Measurements from ENCODE around the gene ACSL5.

DNA sequence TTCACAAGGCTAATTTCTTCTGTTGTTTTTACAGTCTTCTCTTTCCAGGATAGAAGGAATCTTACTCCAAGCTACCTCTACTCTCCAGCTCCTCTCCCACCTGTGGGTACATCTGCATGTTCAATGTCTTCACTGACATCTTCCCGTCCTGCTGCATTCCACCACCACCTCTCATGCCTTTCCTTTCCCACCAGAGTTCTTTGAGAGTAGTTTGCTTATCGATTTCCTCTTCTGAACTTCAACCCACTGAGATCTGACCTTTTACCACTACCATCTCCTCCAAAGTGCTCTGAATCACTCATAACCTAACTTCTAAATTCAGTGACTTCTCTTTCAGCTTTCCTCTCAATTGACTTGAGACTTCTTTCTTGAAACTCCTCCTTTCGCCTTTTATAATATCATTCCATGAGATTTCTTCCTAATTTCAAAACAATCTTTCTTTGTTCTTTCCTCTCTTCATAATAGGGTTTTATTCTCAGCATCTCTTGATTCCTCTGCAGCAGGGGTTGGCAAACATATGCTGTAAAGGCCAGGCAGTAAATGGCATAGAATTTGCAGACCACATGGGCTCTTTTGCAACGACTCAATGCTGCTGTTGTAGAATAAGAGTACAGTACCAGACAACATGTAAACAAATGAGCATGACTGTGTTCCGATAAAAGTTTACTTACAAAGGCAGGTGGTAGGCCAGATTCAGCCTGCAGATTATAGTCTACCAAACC, 22.1 kb downstream of the ACSL5 start:
- TF ChIP-seq, protein P1, sequence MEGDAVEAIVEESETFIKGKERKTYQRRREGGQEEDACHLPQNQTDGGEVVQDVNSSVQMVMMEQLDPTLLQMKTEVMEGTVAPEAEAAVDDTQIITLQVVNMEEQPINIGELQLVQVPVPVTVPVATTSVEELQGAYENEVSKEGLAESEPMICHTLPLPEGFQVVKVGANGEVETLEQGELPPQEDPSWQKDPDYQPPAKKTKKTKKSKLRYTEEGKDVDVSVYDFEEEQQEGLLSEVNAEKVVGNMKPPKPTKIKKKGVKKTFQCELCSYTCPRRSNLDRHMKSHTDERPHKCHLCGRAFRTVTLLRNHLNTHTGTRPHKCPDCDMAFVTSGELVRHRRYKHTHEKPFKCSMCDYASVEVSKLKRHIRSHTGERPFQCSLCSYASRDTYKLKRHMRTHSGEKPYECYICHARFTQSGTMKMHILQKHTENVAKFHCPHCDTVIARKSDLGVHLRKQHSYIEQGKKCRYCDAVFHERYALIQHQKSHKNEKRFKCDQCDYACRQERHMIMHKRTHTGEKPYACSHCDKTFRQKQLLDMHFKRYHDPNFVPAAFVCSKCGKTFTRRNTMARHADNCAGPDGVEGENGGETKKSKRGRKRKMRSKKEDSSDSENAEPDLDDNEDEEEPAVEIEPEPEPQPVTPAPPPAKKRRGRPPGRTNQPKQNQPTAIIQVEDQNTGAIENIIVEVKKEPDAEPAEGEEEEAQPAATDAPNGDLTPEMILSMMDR (IDR thresholded peaks at IDR 0.05; ENCODE audit: low read depth, low read length, missing input control), result no peak
- TF ChIP-seq, protein P2, sequence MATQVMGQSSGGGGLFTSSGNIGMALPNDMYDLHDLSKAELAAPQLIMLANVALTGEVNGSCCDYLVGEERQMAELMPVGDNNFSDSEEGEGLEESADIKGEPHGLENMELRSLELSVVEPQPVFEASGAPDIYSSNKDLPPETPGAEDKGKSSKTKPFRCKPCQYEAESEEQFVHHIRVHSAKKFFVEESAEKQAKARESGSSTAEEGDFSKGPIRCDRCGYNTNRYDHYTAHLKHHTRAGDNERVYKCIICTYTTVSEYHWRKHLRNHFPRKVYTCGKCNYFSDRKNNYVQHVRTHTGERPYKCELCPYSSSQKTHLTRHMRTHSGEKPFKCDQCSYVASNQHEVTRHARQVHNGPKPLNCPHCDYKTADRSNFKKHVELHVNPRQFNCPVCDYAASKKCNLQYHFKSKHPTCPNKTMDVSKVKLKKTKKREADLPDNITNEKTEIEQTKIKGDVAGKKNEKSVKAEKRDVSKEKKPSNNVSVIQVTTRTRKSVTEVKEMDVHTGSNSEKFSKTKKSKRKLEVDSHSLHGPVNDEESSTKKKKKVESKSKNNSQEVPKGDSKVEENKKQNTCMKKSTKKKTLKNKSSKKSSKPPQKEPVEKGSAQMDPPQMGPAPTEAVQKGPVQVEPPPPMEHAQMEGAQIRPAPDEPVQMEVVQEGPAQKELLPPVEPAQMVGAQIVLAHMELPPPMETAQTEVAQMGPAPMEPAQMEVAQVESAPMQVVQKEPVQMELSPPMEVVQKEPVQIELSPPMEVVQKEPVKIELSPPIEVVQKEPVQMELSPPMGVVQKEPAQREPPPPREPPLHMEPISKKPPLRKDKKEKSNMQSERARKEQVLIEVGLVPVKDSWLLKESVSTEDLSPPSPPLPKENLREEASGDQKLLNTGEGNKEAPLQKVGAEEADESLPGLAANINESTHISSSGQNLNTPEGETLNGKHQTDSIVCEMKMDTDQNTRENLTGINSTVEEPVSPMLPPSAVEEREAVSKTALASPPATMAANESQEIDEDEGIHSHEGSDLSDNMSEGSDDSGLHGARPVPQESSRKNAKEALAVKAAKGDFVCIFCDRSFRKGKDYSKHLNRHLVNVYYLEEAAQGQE (IDR thresholded peaks at IDR 0.05), result no peak
- TF ChIP-seq SP1 (IDR thresholded peaks at IDR 0.05) (no peak), NR2F2 (IDR thresholded peaks at IDR 0.05) (no peak), RXRA (IDR thresholded peaks at IDR 0.05) (no peak), TAF1 (conservative IDR thresholded peaks at IDR 0.05) (no peak), YY1 (IDR thresholded peaks at IDR 0.05) (no peak)
- TF ChIP-seq, protein P3, sequence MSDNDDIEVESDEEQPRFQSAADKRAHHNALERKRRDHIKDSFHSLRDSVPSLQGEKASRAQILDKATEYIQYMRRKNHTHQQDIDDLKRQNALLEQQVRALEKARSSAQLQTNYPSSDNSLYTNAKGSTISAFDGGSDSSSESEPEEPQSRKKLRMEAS (IDR thresholded peaks at IDR 0.05), result no peak

Measured in liver (tissue), 3 donors.